ENCODE results near the gene DDX6.
"Not testable (repeated sequence)": the region's sequence is repeated elsewhere in the genome, so short reads cannot be mapped to it uniquely, and the experiment has no call there.

The DDX6 gene

GRCh38 chr11:118790357-118791110 lies 430 bp downstream of the DDX6 start:
- DNase-seq = peak; percentile 43

- DNase-seq = peak; percentile 16
Measured at GRCh38 chr11:118789501-118790356, 1.2 kb downstream of the DDX6 start.

- no peak for DNase-seq
Measured at GRCh38 chr11:118786657-118787056, 4.3 kb downstream of the DDX6 start.

DNA sequence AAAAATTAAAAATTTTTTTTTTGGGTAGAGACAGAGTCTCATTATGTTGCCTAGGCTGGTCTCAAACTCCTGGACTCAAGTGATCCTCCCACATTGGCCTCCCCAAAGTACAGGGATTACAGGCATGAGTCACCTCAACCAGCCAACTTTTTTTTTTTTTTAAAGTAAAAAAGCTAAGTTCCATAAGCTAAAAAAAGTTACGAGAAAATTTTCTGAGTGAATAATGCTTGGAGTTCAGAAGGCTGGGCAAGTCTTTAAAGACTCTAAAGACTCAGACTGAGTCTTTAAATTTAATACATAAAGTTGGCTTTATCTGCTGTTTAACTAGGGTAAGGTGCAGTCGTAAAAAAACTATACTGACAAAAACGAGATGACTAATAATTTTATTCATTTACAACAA lies 5.6 kb downstream of the DDX6 start:
- no peak for DNase-seq

GRCh38 chr11:118783724-118784495 lies 7.1 kb downstream of the DDX6 start:
- DNase-seq = no peak

- DNase-seq = not testable (repeated sequence)
Measured at GRCh38 chr11:118783324-118783723, 7.6 kb downstream of the DDX6 start.

DNA sequence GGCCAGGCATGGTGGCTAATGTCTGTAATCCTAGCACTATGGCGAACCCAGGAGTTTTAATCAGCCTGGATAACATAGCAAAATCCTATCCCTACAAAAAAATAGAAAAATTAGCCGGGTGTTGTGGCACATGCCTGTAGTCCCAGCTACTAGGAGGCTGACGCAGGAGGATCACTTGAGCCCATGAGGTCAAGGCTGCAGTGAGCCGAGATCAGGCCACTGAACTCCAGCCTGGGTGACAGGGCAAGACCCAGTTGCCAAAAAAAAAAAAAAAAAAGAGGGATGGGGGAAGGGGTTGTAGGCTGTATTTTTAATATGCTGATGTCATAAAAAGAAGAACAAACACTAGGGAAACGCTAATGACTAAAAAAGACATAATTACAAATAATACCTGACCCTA lies 12.1 kb downstream of the DDX6 start:
- DNase-seq = no peak

GRCh38 chr11:118774032-118774431 lies 16.9 kb downstream of the DDX6 start:
- DNase-seq = no peak

DNA sequence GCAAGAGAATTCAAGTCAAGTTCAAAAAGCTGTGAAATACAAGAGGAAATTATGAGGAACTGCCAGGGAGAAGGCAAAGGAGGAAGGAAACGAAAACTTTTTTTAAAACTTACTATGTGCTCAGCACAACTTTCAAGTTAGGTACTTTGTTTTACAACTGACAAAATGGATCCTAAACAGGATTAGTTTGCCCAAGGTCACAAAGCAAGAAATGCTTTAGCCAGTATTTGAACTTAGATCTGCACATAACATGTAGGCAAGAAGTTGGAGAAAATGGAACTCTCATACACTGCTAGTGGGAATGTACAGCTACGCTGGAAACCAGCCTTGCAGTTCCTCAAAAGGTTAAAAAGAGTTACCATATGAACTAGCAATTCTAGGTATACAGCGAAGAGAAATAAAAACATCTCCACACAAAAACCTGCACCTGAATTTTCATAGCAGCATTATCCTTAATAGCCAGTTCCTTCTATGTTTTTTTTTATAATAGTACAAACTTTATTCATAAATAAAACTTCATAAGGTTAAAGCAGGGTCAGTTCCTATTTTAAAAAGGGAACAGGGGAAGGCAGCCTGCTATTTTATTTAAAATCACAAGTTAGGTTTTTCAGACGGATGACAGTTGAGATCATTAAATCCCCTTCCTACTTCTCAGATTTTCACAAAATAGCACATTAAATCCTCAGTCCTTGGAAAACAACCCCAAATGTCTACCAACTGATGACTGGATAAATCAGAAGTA lies 19.2 kb downstream of the DDX6 start:
- DNase-seq = no peak

- no peak for DNase-seq
Measured at GRCh38 chr11:118768690-118769089, 22.3 kb downstream of the DDX6 start.

- DNase-seq = no peak
Measured at GRCh38 chr11:118766035-118766434, 24.9 kb downstream of the DDX6 start.

GRCh38 chr11:118765095-118765691 lies 25.8 kb downstream of the DDX6 start:
- not testable (repeated sequence) for DNase-seq

- no peak for DNase-seq
Measured at GRCh38 chr11:118763041-118763440, 27.9 kb downstream of the DDX6 start.

DNA sequence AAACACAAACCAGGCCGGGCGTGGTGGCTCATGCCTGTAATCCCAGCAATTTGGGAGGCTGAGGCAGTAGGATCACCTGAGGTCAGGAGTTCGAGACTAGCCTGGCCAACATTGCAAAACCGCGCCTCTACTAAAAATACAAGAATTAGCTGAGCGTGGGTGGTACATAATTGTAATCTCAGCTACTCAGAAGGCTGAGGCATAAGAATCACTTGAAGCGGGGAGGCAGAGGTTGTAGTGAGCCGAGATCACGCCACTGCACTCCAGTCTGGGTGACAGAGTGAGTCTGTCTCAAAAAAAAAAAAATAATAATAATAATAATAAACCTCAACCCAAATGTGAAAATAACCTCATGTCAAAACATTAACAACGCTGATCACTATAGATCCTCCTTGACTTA lies 29.0 kb downstream of the DDX6 start:
- not testable (repeated sequence) for DNase-seq

GRCh38 chr11:118757876-118758399 lies 33.0 kb downstream of the DDX6 start:
- no peak for DNase-seq

- DNase-seq = no peak
Measured at GRCh38 chr11:118752654-118753053, 38.3 kb downstream of the DDX6 start.

DNA sequence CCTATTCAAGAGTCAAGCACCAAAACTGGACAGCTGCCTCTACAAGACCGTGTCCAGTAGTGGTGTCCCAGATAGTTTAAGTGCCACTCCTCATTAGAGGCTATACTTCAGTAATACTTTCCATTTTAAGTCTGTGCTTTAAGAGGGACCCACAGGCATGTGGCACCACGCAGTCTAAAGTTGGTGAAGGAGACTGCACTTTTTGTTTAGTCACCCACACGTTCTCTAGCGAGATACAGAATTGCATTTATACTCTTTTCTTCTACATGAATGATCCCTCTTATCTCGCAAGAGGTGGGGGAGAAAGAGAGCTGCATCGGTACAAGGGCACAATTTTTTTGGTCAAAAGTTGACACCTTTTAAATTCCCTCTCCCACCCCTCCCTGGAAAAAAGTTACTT lies 41.5 kb downstream of the DDX6 start:
- DNase-seq = no peak

- DNase-seq = no peak
Measured at GRCh38 chr11:118748056-118748455, 42.9 kb downstream of the DDX6 start.

DNA sequence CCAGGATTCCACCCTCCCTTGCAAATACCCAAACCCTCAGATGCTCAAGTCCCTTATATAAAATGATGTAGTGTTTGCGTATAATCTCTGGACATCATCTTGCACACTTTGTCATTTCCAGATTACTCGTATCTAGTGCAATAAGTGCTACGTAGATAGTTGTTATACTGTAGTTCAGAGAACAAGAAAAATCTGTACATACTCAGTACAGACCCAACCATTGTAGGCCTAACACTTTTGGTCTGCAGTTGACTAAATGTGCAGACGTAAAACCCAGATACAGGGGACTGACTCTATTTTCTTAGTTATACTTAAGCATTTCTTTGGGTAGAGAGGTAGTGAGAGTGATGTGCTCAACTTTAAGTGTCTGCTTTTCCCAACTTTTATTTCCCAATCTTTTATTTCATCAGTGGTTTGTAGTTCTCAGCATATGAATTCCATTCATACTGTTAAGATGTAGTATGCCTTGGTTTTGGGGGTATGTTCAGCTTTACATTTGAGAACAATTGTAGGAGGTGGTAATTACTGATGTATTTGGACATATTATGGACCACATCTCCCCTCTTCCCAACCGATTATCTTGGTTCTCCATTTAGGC lies 43.9 kb downstream of the DDX6 start:
- no peak for DNase-seq

DNA sequence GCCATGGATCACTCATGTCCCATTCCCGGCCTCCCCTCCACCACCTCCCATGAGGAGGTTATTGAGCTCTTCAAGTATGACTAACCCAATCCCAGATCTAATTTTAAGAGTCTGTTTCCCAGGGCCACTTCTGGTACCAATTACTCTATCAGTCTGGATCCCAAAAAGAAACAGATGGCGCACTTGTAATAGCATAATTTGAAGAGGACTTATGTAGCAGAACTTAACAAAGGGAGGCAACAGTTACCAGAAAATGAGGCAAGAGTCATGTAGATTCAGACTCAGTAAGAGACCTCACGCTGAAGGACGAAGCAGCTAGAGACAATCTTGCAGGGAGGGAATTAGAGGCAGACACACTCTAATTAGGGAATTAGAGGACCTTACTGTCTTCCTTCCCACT lies 46.9 kb downstream of the DDX6 start:
- no peak for DNase-seq

DNA sequence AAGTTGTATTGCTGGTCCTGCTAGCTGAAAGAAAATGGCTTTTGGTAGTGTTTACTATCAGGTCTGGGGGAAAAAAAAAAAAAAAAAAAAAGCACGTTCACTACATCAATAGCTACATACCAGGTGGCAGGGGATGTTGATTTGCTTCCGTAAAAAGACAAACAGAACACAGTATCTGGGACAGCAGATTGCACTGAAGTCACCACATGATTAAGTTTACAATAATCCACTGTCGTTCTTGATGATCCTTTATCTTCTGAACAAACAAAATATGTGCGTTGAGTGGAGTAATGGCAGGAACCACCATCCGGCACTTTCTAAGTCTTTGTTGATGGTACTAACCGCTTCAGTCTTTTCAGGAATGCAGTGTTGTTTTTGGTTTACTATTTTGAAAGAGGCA lies 48.7 kb downstream of the DDX6 start:
- no peak for DNase-seq

Data from T-helper 9 cell (primary cell).